ES-I3 (cell line): ENCODE measurements around the gene TPM2.
A peak's percentile ranks its signal among the peaks of the same experiment; 100 is the strongest.

Experiments used
- H3K36me3 ChIP-seq: 2 replicates; pipeline ENCODE4 v1.6.1; 2013; ENCODE audit warnings: mild to moderate bottlenecking, low read length, control low read depth, moderate library complexity; ENCODE audit not compliant: insufficient read depth
- H3K4me1 ChIP-seq: 2 replicates; pipeline ENCODE4 v1.6.1; 2013; ENCODE audit warnings: mild to moderate bottlenecking, control low read depth, low read length; ENCODE audit not compliant: insufficient read depth
- H3K9ac ChIP-seq: 2 replicates; pipeline ENCODE4 v1.6.1; 2013; ENCODE audit warnings: low read depth, mild to moderate bottlenecking, low read length, moderate library complexity
- H3K9me3 ChIP-seq: 2 replicates; pipeline ENCODE4 v1.6.1; 2013; ENCODE audit warnings: mild to moderate bottlenecking, low read length, moderate library complexity; ENCODE audit not compliant: control insufficient read depth, insufficient read depth

TPM2 gene

DNA sequence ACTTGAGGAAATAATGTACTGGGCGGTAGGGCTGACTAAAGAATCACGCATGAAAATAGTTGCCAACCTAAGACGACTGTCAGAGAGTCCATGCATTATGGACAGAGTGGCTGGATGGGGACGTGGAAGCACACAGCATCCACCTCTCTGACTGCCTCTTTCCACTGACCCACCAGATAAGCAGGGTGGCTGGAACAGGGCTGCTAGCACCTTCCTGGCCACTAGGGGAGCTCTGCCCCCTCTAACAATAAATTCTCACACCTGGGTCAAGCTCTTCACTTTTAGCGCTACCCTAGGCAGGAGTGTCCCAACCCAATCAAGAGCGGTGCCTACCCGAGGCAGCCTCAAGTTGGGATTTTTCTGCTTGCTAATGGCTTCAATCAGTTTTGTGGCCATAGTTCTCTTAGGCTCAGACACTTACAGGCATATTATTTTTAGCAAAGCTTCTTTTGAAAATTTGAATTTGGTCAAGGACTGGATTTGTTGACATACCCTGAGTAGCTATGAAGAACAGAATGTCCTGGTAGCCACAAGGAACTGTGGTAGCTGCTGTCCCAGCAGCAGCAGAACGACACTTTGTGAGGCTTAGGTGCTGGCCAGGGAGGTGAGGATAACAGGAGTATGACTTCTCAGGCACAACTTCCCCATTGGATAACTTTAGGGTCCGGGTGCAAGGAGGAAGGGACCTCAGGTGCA lies 6.9 kb upstream of the TPM2 start:
- Histone ChIP-seq H3K9me3 (no peaks in the 10 kb centered on the region), H3K9ac (no peak overlapping the region), H3K36me3 (peaks cover 20% of the 10 kb centered on the region), H3K4me1 (no peaks in the 10 kb centered on the region)

- Histone ChIP-seq H3K9ac (no peak overlapping the region), H3K36me3 (peaks cover 15% of the 10 kb centered on the region), H3K9me3 (no peaks in the 10 kb centered on the region), H3K4me1 (no peaks in the 10 kb centered on the region)
These were observed 6.2 kb upstream of the TPM2 start for GRCh38 chr9:35695943-35696401.

- H3K4me1 ChIP-seq, result peaks cover 6% of the 10 kb centered on the region; the same call in 1 of the 2 replicates
- H3K36me3 ChIP-seq, result 0 out of 2 replicates have a peak, but pooled peaks cover 3% of the 10 kb centered on the region
- no peaks in the 10 kb centered on the region for H3K9me3 ChIP-seq
- H3K9ac ChIP-seq, result peak overlapping the region; percentile 60; the same call in 1 of the 2 replicates
These were observed 2.1 kb upstream of the TPM2 start for GRCh38 chr9:35691757-35692301.

GRCh38 chr9:35691334-35691650 lies 1.6 kb upstream of the TPM2 start:
- H3K36me3 ChIP-seq, result 0 out of 2 replicates have a peak, but pooled peaks cover 6% of the 10 kb centered on the region
- peak overlapping the region; percentile 60; the same call in 1 of the 2 replicates for H3K9ac ChIP-seq
- peaks cover 6% of the 10 kb centered on the region; the same call in 1 of the 2 replicates for H3K4me1 ChIP-seq
- H3K9me3 ChIP-seq, result no peaks in the 10 kb centered on the region

- H3K4me1 ChIP-seq, result peaks cover 6% of the 10 kb centered on the region; the same call in 1 of the 2 replicates
- H3K9me3 ChIP-seq, result no peaks in the 10 kb centered on the region
- 0 out of 2 replicates have a peak, but pooled peaks cover 6% of the 10 kb centered on the region for H3K36me3 ChIP-seq
- H3K9ac ChIP-seq, result peak overlapping the region; percentile 60; the same call in 1 of the 2 replicates
These were observed 1.0 kb upstream of the TPM2 start for GRCh38 chr9:35690614-35691333.

DNA sequence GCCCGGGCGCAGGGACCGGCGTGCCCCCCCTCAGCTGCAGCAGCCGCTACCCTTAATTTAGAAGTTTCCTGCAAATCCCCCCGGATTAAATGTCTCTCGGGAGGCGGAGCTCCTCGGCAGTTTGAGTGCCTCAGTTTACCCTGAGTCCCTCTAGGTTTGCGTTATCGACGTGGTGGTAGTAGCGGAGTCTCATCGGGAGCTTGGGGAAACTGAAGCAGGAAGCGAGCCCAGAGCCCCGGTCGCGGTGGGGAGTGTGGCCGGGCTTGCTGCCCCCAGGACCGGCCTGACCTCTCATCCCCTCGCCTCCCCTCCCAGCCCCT lies 529 bp upstream of the TPM2 start:
- no peaks in the 10 kb centered on the region for H3K9me3 ChIP-seq
- 0 out of 2 replicates have a peak, but pooled peaks cover 10% of the 10 kb centered on the region for H3K36me3 ChIP-seq
- H3K4me1 ChIP-seq, result peaks cover 6% of the 10 kb centered on the region; the same call in 1 of the 2 replicates
- H3K9ac ChIP-seq, result peak overlapping the region; percentile 60

- H3K9me3 ChIP-seq, result no peaks in the 10 kb centered on the region
- peak overlapping the region; percentile 60 for H3K9ac ChIP-seq
- peaks cover 13% of the 10 kb centered on the region for H3K36me3 ChIP-seq
- peaks cover 6% of the 10 kb centered on the region; the same call in 1 of the 2 replicates for H3K4me1 ChIP-seq
These were observed 875 bp downstream of the TPM2 start for GRCh38 chr9:35688558-35689541.

DNA sequence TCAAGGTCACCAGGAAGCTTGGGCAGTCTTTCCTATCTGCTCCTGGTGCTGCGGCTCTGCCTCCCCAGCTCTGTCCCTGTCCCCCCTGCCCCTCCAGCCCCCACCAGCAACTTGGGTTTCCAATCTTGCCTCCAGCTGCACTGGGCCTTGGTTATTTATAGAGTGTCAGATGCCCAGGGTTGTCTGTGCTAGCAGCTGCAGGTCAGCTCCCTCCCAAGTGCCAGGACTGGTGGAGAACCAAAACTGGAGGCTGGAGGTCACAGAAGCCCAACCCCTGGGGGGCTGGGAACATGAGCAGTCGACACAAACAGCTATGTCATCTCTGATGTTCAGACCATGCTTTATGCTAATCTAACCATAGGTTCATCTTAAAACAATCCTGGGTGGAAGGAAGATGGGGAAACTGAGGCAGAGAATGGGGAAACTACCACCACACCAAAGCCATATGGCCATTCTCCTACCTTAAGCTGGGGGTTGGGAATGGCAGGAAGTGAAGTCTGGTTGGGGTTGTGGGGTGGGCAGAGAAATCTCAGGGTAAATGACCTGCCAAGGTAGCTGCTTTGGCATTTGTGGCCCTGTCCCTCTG lies 1.7 kb downstream of the TPM2 start:
- H3K36me3 ChIP-seq, result peaks cover 13% of the 10 kb centered on the region
- H3K9me3 ChIP-seq, result no peaks in the 10 kb centered on the region
- no peak overlapping the region for H3K9ac ChIP-seq
- H3K4me1 ChIP-seq, result peaks cover 6% of the 10 kb centered on the region; the same call in 1 of the 2 replicates

GRCh38 chr9:35687306-35687705 lies 2.4 kb downstream of the TPM2 start:
- Histone ChIP-seq H3K36me3 (peaks cover 13% of the 10 kb centered on the region), H3K4me1 (peaks cover 6% of the 10 kb centered on the region; the same call in 1 of the 2 replicates), H3K9me3 (no peaks in the 10 kb centered on the region), H3K9ac (no peak overlapping the region)

- Histone ChIP-seq H3K36me3 (peaks cover 13% of the 10 kb centered on the region), H3K9ac (no peak overlapping the region), H3K4me1 (peaks cover 6% of the 10 kb centered on the region; the same call in 1 of the 2 replicates), H3K9me3 (no peaks in the 10 kb centered on the region)
These were observed 3.2 kb downstream of the TPM2 start for GRCh38 chr9:35686222-35687203.

- peaks cover 13% of the 10 kb centered on the region for H3K36me3 ChIP-seq
- no peak overlapping the region for H3K9ac ChIP-seq
These were observed 4.2 kb downstream of the TPM2 start for GRCh38 chr9:35685506-35685905.

DNA sequence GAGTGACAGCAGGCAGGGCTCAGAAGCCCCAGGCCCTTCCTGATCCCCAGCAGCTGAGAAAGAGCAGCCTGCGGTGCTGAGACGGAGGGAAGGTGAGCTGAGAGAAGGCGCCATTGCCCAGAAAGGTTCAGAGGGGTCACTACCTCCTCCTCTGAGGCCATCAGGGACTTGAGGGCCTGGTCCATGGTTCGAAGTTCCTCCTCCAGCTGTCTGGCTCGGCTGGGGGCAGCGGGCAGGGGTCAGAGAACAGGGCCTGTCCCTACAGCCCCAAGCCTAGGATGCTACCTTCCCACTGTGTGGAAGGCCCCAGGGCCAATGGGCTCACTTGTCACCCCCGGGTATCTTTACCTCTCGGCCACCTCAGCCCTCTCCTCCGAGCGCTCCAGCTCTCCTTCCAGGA lies 4.8 kb downstream of the TPM2 start:
- H3K9ac ChIP-seq, result no peak overlapping the region
- peaks cover 13% of the 10 kb centered on the region for H3K36me3 ChIP-seq
- peaks cover 20% of the 10 kb centered on the region; the same call in 1 of the 2 replicates for H3K4me1 ChIP-seq
- H3K9me3 ChIP-seq, result no peaks in the 10 kb centered on the region

More at GRCh38 chr9:35685506-35685905, 4.2 kb downstream of the TPM2 start:
- H3K9me3 ChIP-seq, result no peaks in the 10 kb centered on the region
- H3K4me1 ChIP-seq, result peaks cover 14% of the 10 kb centered on the region; the same call in 1 of the 2 replicates
